Measurements from ENCODE around the gene KLHL12.

DNA sequence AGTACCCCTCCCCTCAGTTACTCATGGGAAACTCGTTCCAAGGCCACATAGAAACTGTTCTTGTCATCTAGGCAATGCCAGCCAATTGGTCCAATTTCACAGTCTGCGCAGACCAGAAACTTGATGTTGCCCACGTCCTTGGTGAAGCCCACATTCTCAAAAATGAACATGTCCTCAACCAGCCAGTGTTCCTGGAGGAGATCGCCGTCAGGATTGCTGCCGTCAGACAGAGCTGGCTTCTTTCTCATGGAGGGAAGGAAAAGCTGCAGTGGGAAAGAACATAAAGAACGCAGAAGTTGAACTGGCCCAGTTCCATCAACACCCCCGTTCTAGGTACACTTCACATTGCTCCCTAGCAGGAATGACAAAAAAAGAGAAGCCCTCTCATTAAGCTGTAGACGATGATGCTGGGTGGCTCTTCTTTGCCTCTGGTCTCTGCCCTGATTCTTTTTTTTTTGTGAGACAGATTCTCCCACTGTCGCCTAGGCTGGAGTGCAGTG, 46.0 kb downstream of the KLHL12 start:
- TF ChIP-seq POLR2A (IDR thresholded peaks at IDR 0.05; ENCODE audit: low read length) = no peak
- TF ChIP-seq GATA1 (IDR thresholded peaks at IDR 0.05; ENCODE audit: low read depth, low read length) = no peak

Data from erythroblast (primary cell).